ENCODE data around the gene TFCP2L1. TPM values are rescaled to one million over a fixed set of nuclear protein-coding genes. Genes with fewer than 3 reads are reported as not detected.
A peak's percentile ranks its signal among the peaks of the same experiment; 100 is the strongest.
"Not testable (repeated sequence)": the region's sequence is repeated elsewhere in the genome, so short reads cannot be mapped to it uniquely, and the experiment has no call there.

Gene TFCP2L1
- total and polyA plus RNA-seq, 4 donors: 0.30 to 0.89 (median 0.51) TPM

DNA sequence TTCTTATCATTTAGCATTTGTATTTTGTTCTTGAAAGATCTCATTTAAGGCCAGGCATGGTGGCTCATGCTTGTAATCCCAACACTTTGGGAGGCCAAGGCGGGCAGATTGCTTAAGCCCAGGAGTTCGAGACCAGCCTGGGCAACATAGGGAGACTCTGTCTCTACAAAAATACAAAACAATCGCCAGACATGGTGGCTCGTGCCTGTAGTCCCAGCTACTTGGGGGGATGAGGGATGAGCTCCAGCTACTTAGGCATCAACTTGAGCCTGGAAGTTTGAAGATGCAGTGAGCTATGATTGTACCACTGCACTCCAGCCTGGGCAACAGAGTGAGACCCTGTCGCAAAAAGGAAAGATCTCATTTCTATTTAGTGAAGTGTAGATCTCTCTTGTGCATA lies 12.9 kb upstream of the TFCP2L1 start:
- 96% methylated on average over 2 of the region's 5 CpGs for WGBS (ENCODE audit: insufficient coverage)
- not testable (repeated sequence) for H3K36me3 ChIP-seq (ENCODE audit: control insufficient read depth, insufficient read depth, low read length); H3K27ac ChIP-seq (ENCODE audit: low read depth, low read length); H3K27me3 ChIP-seq (ENCODE audit: control insufficient read depth, insufficient read depth, low read length); H3K4me1 ChIP-seq (ENCODE audit: control insufficient read depth, insufficient read depth, low read length); DNase-seq (ENCODE audit: low read depth in 4 of 6, low spot score in 6 of 6); H3K9me3 ChIP-seq (ENCODE audit: control insufficient read depth, insufficient read depth, low read length); H3K4me3 ChIP-seq (ENCODE audit: low read depth, low read length)

DNA sequence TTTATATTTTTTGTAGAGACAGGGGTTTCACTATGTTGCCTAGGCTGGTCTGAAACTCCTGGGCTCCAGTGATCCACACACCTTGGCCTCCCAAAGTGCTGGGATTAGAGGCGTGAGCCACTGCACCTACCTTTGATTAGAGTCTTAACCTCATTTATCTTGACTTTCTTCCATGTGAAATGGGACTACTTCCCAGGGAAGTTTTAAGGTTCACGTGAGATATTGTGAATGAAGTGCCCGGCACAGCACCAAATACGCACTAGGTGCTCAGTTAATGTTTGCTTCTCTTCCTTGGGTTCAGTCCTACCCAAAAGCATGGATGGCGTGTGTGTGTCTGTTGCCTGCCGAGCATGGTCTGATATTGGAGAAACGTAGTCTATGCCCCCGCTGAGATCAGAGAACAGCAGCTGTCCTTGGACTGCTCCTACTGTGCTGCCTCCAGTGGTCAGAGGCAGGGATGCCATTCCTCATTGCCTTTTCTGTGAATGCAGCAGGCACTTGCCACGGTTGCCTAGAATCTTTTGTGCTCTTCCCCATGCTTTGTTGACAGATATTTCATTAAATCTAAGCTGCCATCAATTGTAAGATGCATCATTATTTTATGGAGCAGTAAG lies 12.3 kb upstream of the TFCP2L1 start:
- Histone ChIP-seq H3K27me3 (ENCODE audit: control insufficient read depth, insufficient read depth, low read length) (no peaks in the 10 kb centered on the region), H3K4me1 (ENCODE audit: control insufficient read depth, insufficient read depth, low read length) (no peaks in the 10 kb centered on the region), H3K9me3 (ENCODE audit: control insufficient read depth, insufficient read depth, low read length) (no peaks in the 10 kb centered on the region), H3K4me3 (ENCODE audit: low read depth, low read length) (no peak overlapping the region), H3K36me3 (ENCODE audit: control insufficient read depth, insufficient read depth, low read length) (no peaks in the 10 kb centered on the region), H3K27ac (ENCODE audit: low read depth, low read length) (no peak overlapping the region)
- peak in 3 of 6 donors; percentile 5 to 77 (median 36) for DNase-seq (ENCODE audit: low read depth in 4 of 6, low spot score in 6 of 6)
- 53% methylated on average over 8 of the region's 9 CpGs for WGBS (ENCODE audit: insufficient coverage)

DNA sequence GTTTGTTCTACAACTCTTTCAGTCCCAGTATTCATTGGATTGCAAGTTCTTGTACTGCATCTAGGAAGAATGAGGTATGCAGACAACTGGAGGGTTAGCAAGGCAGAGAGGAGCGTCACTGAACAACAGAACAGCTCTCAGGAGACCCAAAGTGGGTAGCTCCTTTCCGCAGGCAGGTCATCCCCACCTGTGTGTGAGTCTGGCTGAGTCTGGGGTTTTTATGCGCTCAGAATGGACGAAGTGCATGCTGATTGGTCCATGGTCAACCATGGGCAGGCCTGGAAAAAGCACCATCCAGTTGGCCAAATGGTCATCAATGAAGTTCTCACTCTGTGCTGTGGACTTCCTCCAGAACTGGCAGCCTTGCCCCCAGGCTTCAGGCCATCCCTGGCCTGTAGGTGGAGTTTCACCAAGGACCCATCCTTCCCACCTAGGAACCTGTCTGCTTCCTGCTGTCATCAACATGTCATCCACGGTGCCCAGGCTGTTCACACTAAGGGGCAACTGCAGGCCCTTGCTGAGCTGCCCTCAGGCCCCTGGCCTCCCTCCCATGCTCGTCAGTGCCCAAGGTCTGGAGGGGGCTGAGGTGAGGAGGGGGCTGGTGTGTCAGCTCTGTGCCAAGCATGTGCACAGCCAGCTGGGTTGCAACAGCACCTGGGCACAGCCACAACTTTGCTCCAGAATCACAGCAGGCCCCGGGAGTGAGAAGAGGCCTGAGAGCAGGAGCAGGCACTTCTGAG lies 11.1 kb upstream of the TFCP2L1 start:
- no peak for DNase-seq (ENCODE audit: low read depth in 4 of 6, low spot score in 6 of 6)
- Histone ChIP-seq H3K4me1 (ENCODE audit: control insufficient read depth, insufficient read depth, low read length) (no peaks in the 10 kb centered on the region), H3K27ac (ENCODE audit: low read depth, low read length) (no peak overlapping the region), H3K9me3 (ENCODE audit: control insufficient read depth, insufficient read depth, low read length) (no peaks in the 10 kb centered on the region), H3K36me3 (ENCODE audit: control insufficient read depth, insufficient read depth, low read length) (no peaks in the 10 kb centered on the region), H3K4me3 (ENCODE audit: low read depth, low read length) (no peak overlapping the region), H3K27me3 (ENCODE audit: control insufficient read depth, insufficient read depth, low read length) (no peaks in the 10 kb centered on the region)
- WGBS (ENCODE audit: insufficient coverage): 87% methylated on average over 5 of the region's 7 CpGs

- WGBS (ENCODE audit: insufficient coverage): 80% methylated on average over 8 of the region's 9 CpGs
- no peak overlapping the region for H3K4me3 ChIP-seq (ENCODE audit: low read depth, low read length)
- no peaks in the 10 kb centered on the region for H3K36me3 ChIP-seq (ENCODE audit: control insufficient read depth, insufficient read depth, low read length)
- H3K9me3 ChIP-seq (ENCODE audit: control insufficient read depth, insufficient read depth, low read length): no peaks in the 10 kb centered on the region
- H3K27me3 ChIP-seq (ENCODE audit: control insufficient read depth, insufficient read depth, low read length): no peaks in the 10 kb centered on the region
- H3K4me1 ChIP-seq (ENCODE audit: control insufficient read depth, insufficient read depth, low read length): no peaks in the 10 kb centered on the region
- DNase-seq (ENCODE audit: low read depth in 4 of 6, low spot score in 6 of 6): no peak
- no peak overlapping the region for H3K27ac ChIP-seq (ENCODE audit: low read depth, low read length)
Measured at GRCh38 chr2:121294881-121295840, 10.2 kb upstream of the TFCP2L1 start.

DNA sequence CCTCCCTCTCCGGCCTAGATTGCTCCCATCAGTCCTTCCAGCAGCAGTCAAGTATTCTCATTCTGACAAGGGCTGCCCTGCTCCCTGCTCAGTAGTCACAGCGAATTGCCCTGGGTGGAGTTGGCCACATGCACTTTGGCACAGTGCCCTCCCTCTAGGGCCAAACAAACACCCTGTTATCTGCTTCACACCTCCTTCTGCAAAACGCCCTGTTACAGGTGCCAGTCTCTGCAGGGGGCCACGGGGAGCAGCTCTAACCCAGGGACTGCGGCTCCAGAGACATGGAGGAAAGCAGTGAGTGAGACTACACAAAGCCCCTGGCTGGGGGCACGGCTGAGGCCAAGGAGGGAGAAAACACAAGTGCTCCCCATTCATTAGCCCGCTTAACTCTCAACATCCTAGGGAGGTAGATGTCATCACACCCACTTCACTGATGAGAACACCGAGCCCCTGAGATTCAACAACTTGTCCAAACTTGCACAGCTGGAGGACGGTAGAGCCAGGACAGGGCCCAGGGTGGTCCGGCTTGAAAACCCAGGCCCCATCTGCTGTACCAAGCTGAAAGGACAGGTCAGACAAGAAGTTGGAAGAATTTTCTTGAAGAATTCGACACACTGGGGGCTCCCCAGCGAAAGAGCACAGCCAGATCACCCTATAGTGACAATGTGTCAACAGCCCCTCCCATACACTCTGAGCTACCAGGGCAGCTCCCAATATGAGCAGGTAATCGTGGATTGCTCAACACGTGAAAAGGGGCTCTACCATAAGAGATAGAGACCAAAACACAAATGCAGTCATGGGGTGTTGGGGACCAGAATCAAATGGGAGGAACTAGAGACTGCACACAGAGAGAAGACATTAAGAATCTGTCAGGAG lies 8.7 kb upstream of the TFCP2L1 start:
- H3K27ac ChIP-seq (ENCODE audit: low read depth, low read length): no peak overlapping the region
- DNase-seq (ENCODE audit: low read depth in 4 of 6, low spot score in 6 of 6): no peak
- no peaks in the 10 kb centered on the region for H3K4me1 ChIP-seq (ENCODE audit: control insufficient read depth, insufficient read depth, low read length)
- H3K27me3 ChIP-seq (ENCODE audit: control insufficient read depth, insufficient read depth, low read length): no peaks in the 10 kb centered on the region
- no peak overlapping the region for H3K4me3 ChIP-seq (ENCODE audit: low read depth, low read length)
- 76% methylated on average over 11 of the region's 14 CpGs for WGBS (ENCODE audit: insufficient coverage)
- no peaks in the 10 kb centered on the region for H3K36me3 ChIP-seq (ENCODE audit: control insufficient read depth, insufficient read depth, low read length)
- H3K9me3 ChIP-seq (ENCODE audit: control insufficient read depth, insufficient read depth, low read length): no peaks in the 10 kb centered on the region

- WGBS (ENCODE audit: insufficient coverage): 85% methylated on average over 5 of the region's 5 CpGs
- no peak for DNase-seq (ENCODE audit: low read depth in 4 of 6, low spot score in 6 of 6)
- Histone ChIP-seq H3K27me3 (ENCODE audit: control insufficient read depth, insufficient read depth, low read length) (no peaks in the 10 kb centered on the region), H3K4me1 (ENCODE audit: control insufficient read depth, insufficient read depth, low read length) (no peaks in the 10 kb centered on the region), H3K36me3 (ENCODE audit: control insufficient read depth, insufficient read depth, low read length) (no peaks in the 10 kb centered on the region), H3K9me3 (ENCODE audit: control insufficient read depth, insufficient read depth, low read length) (no peaks in the 10 kb centered on the region), H3K27ac (ENCODE audit: low read depth, low read length) (no peak overlapping the region), H3K4me3 (ENCODE audit: low read depth, low read length) (no peak overlapping the region)
Measured at GRCh38 chr2:121291251-121291580, 6.2 kb upstream of the TFCP2L1 start.

GRCh38 chr2:121289271-121289670 lies 4.3 kb upstream of the TFCP2L1 start:
- no peaks in the 10 kb centered on the region for H3K36me3 ChIP-seq (ENCODE audit: control insufficient read depth, insufficient read depth, low read length)
- WGBS (ENCODE audit: insufficient coverage): 82% methylated on average over 3 of the region's 5 CpGs
- H3K27ac ChIP-seq (ENCODE audit: low read depth, low read length): no peak overlapping the region
- peaks cover 6% of the 10 kb centered on the region for H3K4me1 ChIP-seq (ENCODE audit: control insufficient read depth, insufficient read depth, low read length)
- DNase-seq (ENCODE audit: low read depth in 4 of 6, low spot score in 6 of 6): no peak
- no peaks in the 10 kb centered on the region for H3K9me3 ChIP-seq (ENCODE audit: control insufficient read depth, insufficient read depth, low read length)
- no peak overlapping the region for H3K4me3 ChIP-seq (ENCODE audit: low read depth, low read length)
- H3K27me3 ChIP-seq (ENCODE audit: control insufficient read depth, insufficient read depth, low read length): peaks cover 13% of the 10 kb centered on the region

DNA sequence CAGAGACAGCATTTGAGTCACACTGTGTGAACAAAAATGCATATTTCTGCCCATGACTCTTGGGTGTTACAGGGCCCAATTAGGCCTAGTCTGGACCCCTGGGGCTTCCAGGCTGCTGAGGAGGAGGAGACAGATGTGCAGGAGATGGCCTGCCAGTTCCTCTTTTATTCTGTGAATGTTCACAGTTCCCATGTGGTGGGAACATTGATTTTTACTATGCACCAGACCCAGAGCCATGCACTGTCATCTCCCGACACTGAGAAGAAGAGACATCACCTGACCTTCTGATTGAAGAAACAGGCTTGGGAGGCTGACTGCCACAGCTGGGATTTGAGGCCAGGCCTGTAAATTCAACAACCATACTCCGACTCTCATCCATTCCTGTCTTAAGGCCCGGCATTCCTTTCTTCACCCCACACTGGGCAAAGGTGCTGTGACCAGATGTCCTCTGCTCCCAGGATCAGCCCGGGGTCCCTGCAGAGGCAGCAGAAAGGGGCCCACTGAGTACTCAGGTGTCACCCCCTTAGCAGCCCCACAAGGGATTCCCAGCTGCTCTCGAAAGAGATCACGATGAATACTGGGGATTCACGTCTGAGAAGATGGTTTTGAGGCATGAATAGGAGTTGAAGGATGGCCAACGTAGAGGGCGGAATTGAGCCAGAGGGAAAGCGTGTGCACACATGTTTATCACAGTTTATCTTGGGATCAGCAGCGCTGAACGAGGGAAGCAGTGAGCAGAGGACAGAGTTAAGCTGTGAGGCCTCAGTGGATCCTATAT lies 3.6 kb upstream of the TFCP2L1 start:
- no peaks in the 10 kb centered on the region for H3K9me3 ChIP-seq (ENCODE audit: control insufficient read depth, insufficient read depth, low read length)
- no peaks in the 10 kb centered on the region for H3K36me3 ChIP-seq (ENCODE audit: control insufficient read depth, insufficient read depth, low read length)
- DNase-seq (ENCODE audit: low read depth in 4 of 6, low spot score in 6 of 6): no peak
- peaks cover 20% of the 10 kb centered on the region for H3K27me3 ChIP-seq (ENCODE audit: control insufficient read depth, insufficient read depth, low read length)
- WGBS (ENCODE audit: insufficient coverage): 78% methylated on average over 12 of the region's 12 CpGs
- no peak overlapping the region for H3K4me3 ChIP-seq (ENCODE audit: low read depth, low read length)
- peaks cover 8% of the 10 kb centered on the region for H3K4me1 ChIP-seq (ENCODE audit: control insufficient read depth, insufficient read depth, low read length)
- no peak overlapping the region for H3K27ac ChIP-seq (ENCODE audit: low read depth, low read length)
